ENCODE measurements around the gene FAM83E. TPM values are rescaled to one million over a fixed set of nuclear protein-coding genes. Genes with fewer than 3 reads are reported as not detected.
A peak's percentile ranks its signal among the peaks of the same experiment; 100 is the strongest.

The FAM83E gene
- polyA plus RNA-seq (2011; rRNA removed) (0.16 TPM in 1 of 2 replicates, not detected in the other), polyA minus RNA-seq (2011; rRNA and poly(A)+ RNA removed) (not detected in 2 replicates)

DNA sequence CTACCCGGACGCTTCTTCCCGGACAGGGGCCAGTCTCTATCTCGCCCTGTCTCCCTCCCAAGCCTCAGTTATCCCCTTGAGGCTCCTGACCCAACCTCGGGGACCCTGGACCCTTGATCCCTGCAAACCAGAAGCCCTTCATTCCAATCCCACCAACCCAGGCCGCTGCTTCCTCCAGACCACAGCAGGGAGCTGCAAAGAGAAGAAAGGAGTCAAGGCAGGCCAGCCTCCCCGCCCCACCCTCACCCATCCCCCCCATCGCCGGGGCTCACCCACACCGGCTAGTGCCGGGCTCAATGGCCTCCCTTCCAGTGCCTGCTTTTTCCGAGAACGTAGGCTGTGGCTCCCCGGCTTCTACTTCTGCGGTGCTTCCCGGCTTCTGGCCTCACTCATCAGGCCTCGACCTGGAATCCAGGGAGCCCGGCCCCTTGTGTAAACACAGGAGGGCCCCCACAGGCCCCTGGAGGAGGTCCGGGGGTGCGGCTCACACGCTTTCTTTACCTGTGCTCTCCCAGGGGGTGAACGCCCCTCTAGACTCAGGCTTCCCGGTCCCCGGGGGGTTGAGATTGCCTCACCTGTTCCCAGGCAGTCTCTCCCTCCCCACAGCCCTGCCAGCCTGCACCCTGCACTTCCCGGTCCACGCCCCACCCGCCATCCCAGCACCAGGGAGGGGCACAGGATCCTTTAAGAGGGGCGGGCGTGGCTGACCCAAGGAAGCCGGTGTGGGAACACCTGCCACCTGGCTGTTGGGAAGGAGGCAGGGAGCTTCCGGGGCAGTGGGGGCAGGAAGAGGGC, at the start of gene FAM83E:
FAM83E (minus strand) TSS at position 641 of the 795 bp plus-strand sequence. CDS start 1,704 bp downstream, outside the sequence.
- no peaks in the 10 kb centered on the region for H3K27me3 ChIP-seq (ENCODE audit: control insufficient read depth, insufficient read depth, low read length)
- DNase-seq (ENCODE audit: low read depth): no peak
- H3K36me3 ChIP-seq (ENCODE audit: control insufficient read depth, insufficient read depth, low read length): peaks cover 26% of the 10 kb centered on the region
- TF ChIP-seq, protein P1, sequence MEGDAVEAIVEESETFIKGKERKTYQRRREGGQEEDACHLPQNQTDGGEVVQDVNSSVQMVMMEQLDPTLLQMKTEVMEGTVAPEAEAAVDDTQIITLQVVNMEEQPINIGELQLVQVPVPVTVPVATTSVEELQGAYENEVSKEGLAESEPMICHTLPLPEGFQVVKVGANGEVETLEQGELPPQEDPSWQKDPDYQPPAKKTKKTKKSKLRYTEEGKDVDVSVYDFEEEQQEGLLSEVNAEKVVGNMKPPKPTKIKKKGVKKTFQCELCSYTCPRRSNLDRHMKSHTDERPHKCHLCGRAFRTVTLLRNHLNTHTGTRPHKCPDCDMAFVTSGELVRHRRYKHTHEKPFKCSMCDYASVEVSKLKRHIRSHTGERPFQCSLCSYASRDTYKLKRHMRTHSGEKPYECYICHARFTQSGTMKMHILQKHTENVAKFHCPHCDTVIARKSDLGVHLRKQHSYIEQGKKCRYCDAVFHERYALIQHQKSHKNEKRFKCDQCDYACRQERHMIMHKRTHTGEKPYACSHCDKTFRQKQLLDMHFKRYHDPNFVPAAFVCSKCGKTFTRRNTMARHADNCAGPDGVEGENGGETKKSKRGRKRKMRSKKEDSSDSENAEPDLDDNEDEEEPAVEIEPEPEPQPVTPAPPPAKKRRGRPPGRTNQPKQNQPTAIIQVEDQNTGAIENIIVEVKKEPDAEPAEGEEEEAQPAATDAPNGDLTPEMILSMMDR (IDR thresholded peaks at IDR 0.05; ENCODE audit: insufficient read depth, low read depth, low read length): no peak
- CTCF ChIA-PET: interaction anchor here (0.8 to 1.1 kb wide), 2 partner anchors 26 to 109 kb away, joined by 3 to 5 read pairs; no protein-coding TSS in a partner anchor
- H3K4me3 ChIP-seq (ENCODE audit: low read depth, low read length): no peak within 1 kb of the TSS
- POLR2A ChIA-PET: interaction anchor here (0.7 kb wide), 1 partner anchor 9 kb away, joined by 5 read pairs; no protein-coding TSS in a partner anchor

DNA sequence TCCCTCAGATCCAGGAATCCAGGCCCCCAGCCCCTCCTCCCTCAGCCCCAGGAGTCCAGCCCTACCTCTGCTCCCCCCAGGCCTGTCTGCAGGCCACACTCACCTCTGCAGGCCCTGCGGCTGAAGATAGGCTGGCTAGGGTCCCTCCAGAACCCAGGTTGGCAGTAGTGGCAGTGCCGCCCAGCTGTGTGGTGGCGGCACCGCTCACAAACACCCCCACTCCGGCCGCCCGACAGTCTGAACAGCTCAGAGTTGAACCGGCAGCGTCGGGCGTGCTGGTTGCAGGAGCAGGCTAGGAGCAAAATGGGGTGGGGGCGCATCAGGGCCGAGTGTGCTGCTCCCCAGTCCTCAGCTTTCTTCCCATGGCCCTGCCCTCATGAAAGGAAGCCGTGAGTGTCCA, 49.6 kb upstream of the FAM83E start:
- TF ChIP-seq, protein P1 (IDR thresholded peaks at IDR 0.05; ENCODE audit: insufficient read depth, low read depth, low read length): no peak
- Histone ChIP-seq H3K27me3 (ENCODE audit: control insufficient read depth, insufficient read depth, low read length) (peaks cover 1% of the 10 kb centered on the region; the same call in 1 of the 2 replicates), H3K36me3 (ENCODE audit: control insufficient read depth, insufficient read depth, low read length) (no peaks in the 10 kb centered on the region), H3K4me3 (ENCODE audit: low read depth, low read length) (no peak overlapping the region)
- DNase-seq (ENCODE audit: low read depth): no peak
- CTCF ChIA-PET: no interaction called here
- POLR2A ChIA-PET: no interaction called here

DNA sequence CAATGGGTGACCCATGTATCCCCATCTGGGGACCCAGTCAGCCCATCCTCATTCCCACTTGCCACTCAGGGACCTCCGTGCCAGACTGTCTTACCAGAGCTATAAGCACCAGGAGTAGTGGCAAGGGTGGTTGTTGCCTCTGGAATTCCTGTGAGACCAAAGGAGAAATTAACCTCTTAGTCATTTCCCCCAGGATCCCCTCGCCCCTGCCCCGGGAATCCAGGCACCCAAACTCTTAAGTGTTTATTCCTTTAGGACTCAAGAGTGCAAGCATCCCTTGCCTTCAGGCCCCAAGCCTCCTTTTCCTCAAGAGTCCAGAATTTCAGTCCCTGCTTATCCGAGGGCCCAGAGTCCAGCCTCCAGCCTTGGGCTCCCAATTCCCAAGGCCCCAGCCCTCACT, 48.8 kb upstream of the FAM83E start:
- ChIA-PET POLR2A (no interaction called here), CTCF (interaction anchor here (1.7 kb wide), 1 partner anchor 11 kb away, joined by 6 read pairs; no protein-coding TSS in a partner anchor)
- Histone ChIP-seq H3K4me3 (ENCODE audit: low read depth, low read length) (no peak overlapping the region), H3K36me3 (ENCODE audit: control insufficient read depth, insufficient read depth, low read length) (no peaks in the 10 kb centered on the region), H3K27me3 (ENCODE audit: control insufficient read depth, insufficient read depth, low read length) (peaks cover 1% of the 10 kb centered on the region; the same call in 1 of the 2 replicates)
- no peak for DNase-seq (ENCODE audit: low read depth)
- TF ChIP-seq, protein P1 (IDR thresholded peaks at IDR 0.05; ENCODE audit: insufficient read depth, low read depth, low read length): no peak

DNA sequence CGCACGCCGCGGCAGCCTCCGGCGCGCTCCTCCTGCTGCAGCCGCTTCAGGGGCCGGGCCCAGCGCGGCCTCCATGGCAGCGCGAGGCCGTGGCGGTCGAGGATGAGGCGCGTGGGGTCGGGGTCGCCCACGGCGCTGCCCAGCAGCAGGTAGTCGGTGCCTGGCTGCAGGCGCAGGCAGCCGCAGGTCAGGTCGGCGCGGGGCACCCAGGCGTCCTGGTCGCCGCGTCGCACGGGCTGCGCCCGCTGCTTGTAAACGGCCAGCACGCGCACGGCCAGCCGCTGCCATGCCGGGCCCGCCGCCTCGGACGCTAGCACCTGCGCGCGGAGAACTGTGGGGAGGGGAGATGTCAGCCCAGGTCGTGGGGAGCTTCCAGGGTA, 46.8 kb upstream of the FAM83E start:
- TF ChIP-seq, protein P1 (IDR thresholded peaks at IDR 0.05; ENCODE audit: insufficient read depth, low read depth, low read length): no peak
- H3K27me3 ChIP-seq (ENCODE audit: control insufficient read depth, insufficient read depth, low read length): no peaks in the 10 kb centered on the region
- no peak for DNase-seq (ENCODE audit: low read depth)
- H3K4me3 ChIP-seq (ENCODE audit: low read depth, low read length): no peak overlapping the region
- POLR2A ChIA-PET: no interaction called here
- no peaks in the 10 kb centered on the region for H3K36me3 ChIP-seq (ENCODE audit: control insufficient read depth, insufficient read depth, low read length)
- CTCF ChIA-PET: interaction anchor here (1.5 kb wide), 1 partner anchor 14 kb away, joined by 5 read pairs; no protein-coding TSS in a partner anchor

DNA sequence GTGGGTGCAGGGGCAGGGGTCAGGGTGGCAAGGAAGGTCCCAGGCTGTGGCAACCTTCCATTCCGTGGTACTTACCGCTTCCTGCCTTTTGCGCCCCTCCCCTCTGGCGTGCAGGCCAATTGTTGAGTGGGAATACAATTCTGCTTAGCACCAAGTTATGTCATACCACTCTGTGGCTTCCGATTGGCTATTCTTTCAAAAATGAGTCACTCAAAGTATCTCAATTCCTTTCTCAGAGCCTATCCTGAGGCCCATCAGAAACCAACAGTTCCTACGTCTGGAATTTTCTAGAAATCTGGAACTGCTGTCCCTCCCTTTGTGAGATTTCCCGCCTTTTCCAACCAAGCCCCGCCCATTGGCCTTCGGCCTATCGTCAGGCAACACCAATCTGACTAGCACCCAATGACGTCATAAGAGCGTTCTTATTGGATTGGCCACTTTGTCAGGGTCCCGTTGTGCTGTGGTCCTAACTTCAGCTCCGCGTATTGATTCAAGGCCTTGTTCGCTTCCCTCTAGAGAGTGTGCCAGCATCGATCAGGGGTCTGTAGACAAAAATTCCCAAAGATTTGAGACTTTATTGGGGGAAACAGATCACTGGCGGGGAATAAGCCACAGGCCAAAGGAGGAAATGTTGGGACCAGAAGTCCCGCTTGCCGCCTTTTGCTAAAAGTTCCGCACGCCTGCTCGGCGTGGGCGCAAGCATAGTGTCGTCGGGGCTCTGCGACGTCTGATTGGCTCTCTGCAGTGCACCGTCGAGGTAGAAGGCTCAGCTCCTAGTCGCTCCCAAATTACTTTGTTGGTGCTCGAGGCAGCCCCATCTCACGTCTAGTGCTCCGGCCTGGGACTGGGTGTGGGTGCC, 46.2 kb upstream of the FAM83E start:
- H3K4me3 ChIP-seq (ENCODE audit: low read depth, low read length): no peak overlapping the region
- no peaks in the 10 kb centered on the region for H3K27me3 ChIP-seq (ENCODE audit: control insufficient read depth, insufficient read depth, low read length)
- DNase-seq (ENCODE audit: low read depth): peak; percentile 60
- ChIA-PET POLR2A (no interaction called here), CTCF (no interaction called here)
- TF ChIP-seq, protein P1 (IDR thresholded peaks at IDR 0.05; ENCODE audit: insufficient read depth, low read depth, low read length): no peak
- H3K36me3 ChIP-seq (ENCODE audit: control insufficient read depth, insufficient read depth, low read length): no peaks in the 10 kb centered on the region

All from BJ (cell line).